Testis (tissue), 3 donors: ENCODE results near the gene FRMD8. TPM values are rescaled to one million over a fixed set of nuclear protein-coding genes. Genes with fewer than 3 reads are reported as not detected.
A peak's percentile ranks its signal among the peaks of the same experiment; 100 is the strongest.

Experiments used
- DNase-seq: peaks from one replicate; pipeline ENCODE4 v3.0.0-alpha.2; 2019
- H3K27ac ChIP-seq, 2 donors: fragments of 200-600 bp; sonication (generic); one replicate each; pipeline ENCODE4 v1.5.1; 2019
- H3K27me3 ChIP-seq: fragments of 200-600 bp; sonication (generic); one replicate; pipeline ENCODE4 v1.5.1; 2019
- H3K36me3 ChIP-seq: fragments of 200-600 bp; sonication (generic); one replicate; pipeline ENCODE4 v1.5.1; 2017; ENCODE audit warnings: low read depth; ENCODE audit errors: missing control alignments
- H3K4me1 ChIP-seq: fragments of 200-600 bp; sonication (generic); one replicate; pipeline ENCODE4 v1.5.1; 2019
- H3K4me3 ChIP-seq, 2 donors: fragments of 200-600 bp; sonication (generic); one replicate each; pipeline ENCODE4 v1.5.1; 2017 to 2019
- H3K9me3 ChIP-seq: fragments of 200-600 bp; sonication (generic); one replicate; pipeline ENCODE4 v1.5.1; 2017
- POLR2A ChIP-seq: fragments of 450-650 bp; IDR thresholded peaks from one replicate; pipeline ENCODE4 v1.6.1; 2017; ENCODE audit warnings: antibody characterized with exemption, mild to moderate bottlenecking, moderate library complexity
- WGBS, 2 donors: methylation state at CpG; one replicate each; pipeline ENCODE4 v1.1.5; 2018; 5-methylcytosine and 5-hydroxymethylcytosine counted together
- intact Hi-C: fragments of 100-400 bp; cut with DNase I; formaldehyde crosslinking; loops from one replicate; pipeline ENCODE4 v1.15.1; 2023; ENCODE audit warnings: low total_unique reads
- polyA plus RNA-seq: library from polyadenylated mRNA; stranded (reverse); fragments of 350-450 nt; fragmentation: Illumina TruSeq; extraction: RNeasy Lipid Tissue Mini Kit (QIAGEN cat#74804); gene quantifications from one replicate; pipeline ENCODE4 v1.2.3, GENCODE V29; 2014; ENCODE audit warnings: low read depth, low replicate concordance; ENCODE audit not compliant: insufficient read depth
- total RNA-seq, 2 donors: library from RNA; depleted of rRNA; stranded (reverse); fragments of >200 nt; gene quantifications; one replicate each; pipeline ENCODE4 v1.2.3, GENCODE V29; 2016
- TF ChIP-seq, protein P1 (sequence below), 3 experiments: fragments of 450-650 bp in 2 of 3; fragments of 200-600 bp in 1 of 3; sonication (generic) in 1 of 3; IDR thresholded peaks; one replicate each; pipeline ENCODE4 v1.5.1; 2016 to 2019; ENCODE audit warnings: antibody characterized with exemption in 3 of 3, mild to moderate bottlenecking in 2 of 3, moderate library complexity in 1 of 3

FRMD8 gene
- total and polyA plus RNA-seq, 3 donors from 2014 or later = 31.4 to 118 (median 92.5) TPM

DNA sequence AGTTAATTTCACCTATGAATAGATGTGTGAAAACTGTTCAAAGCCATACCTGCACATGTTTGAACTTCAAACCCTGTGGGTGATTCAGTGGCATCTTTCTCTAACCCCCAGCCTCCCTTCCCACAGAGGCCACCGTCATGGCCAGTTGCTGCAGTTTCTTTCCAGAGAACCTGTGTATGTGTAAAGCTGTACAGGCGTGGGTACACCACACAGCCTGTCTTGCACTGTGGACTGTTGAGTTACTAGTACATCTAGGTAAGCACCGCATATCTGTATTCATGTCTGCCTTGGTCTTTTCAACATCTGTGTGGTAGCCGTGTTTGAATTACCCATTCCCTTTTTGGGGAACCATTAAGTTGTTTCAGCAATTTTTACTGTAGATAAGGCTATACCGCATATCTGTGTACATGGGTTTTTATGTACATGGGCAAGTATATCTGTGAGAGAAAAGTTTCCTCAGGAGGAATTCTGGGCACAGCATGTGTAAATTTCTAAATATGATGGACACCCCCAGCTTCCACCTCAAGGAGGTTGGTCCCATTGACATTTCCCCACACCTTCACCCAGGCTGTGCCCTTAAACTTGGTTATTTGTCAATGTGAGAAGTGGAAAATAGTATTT lies 50.1 kb downstream of the FRMD8 start:
- TF ChIP-seq, protein P1, sequence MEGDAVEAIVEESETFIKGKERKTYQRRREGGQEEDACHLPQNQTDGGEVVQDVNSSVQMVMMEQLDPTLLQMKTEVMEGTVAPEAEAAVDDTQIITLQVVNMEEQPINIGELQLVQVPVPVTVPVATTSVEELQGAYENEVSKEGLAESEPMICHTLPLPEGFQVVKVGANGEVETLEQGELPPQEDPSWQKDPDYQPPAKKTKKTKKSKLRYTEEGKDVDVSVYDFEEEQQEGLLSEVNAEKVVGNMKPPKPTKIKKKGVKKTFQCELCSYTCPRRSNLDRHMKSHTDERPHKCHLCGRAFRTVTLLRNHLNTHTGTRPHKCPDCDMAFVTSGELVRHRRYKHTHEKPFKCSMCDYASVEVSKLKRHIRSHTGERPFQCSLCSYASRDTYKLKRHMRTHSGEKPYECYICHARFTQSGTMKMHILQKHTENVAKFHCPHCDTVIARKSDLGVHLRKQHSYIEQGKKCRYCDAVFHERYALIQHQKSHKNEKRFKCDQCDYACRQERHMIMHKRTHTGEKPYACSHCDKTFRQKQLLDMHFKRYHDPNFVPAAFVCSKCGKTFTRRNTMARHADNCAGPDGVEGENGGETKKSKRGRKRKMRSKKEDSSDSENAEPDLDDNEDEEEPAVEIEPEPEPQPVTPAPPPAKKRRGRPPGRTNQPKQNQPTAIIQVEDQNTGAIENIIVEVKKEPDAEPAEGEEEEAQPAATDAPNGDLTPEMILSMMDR (IDR thresholded peaks at IDR 0.05) = no peak
- TF ChIP-seq POLR2A = no peak
- H3K27me3 ChIP-seq = no peaks in the 10 kb centered on the region
- DNase-seq = peak; percentile 15
- no peak overlapping the region for H3K4me3 ChIP-seq
- intact Hi-C loops = no loop called here
- no peak overlapping the region for H3K27ac ChIP-seq
- WGBS, 2 donors = 74 to 85% methylated on average over 5 of the region's 5 CpGs
- no peaks in the 10 kb centered on the region for H3K36me3 ChIP-seq
- H3K9me3 ChIP-seq = no peaks in the 10 kb centered on the region
- H3K4me1 ChIP-seq = peaks cover 18% of the 10 kb centered on the region

DNA sequence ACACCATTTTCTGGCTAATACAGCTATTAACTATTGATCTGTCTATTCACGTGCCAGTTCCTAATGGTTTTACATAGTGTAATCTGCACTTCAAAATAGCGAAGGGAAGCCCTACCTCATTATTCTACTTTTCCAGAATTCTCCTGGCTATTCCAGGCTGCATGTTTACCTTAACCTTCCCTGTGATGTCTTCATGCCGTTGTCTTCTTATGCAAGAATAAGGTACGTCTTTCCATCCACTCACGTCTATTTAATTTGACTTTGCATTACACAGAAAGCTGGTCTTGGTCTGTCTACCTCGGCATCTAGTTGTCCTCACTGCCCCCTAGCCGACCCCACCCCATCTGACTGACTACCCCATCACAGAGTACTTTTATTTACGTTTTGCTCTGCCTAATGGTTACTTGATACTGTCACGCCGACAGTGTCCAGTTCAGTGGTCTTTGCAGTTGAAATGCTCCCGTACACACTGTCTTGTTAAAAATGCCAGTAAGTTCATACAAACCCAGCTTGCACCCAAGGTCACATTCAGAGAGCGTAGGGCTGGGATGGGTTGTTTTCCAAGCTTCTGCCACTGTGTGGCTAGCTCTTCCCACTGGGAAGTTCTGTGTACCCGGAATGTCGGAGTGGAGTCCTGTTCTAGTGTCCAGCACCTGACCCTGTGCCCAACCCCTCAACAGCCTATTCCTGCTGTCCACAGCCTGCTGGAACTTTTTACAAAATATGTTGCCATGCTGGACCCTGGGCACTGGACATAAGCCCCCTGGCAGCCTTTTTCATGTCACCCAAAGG lies 51.2 kb downstream of the FRMD8 start:
- TF ChIP-seq, protein P1 (IDR thresholded peaks at IDR 0.05) = no peak
- TF ChIP-seq POLR2A = no peak
- peaks cover 15% of the 10 kb centered on the region for H3K4me1 ChIP-seq
- DNase-seq = no peak
- H3K27ac ChIP-seq = peak overlapping the region in 1 of 2 donors; percentile 25
- H3K36me3 ChIP-seq = no peaks in the 10 kb centered on the region
- no peaks in the 10 kb centered on the region for H3K9me3 ChIP-seq
- H3K4me3 ChIP-seq = no peak overlapping the region
- intact Hi-C loops = no loop called here
- H3K27me3 ChIP-seq = no peaks in the 10 kb centered on the region
- 72 to 78% methylated on average over 14 of the region's 14 CpGs for WGBS, 2 donors

DNA sequence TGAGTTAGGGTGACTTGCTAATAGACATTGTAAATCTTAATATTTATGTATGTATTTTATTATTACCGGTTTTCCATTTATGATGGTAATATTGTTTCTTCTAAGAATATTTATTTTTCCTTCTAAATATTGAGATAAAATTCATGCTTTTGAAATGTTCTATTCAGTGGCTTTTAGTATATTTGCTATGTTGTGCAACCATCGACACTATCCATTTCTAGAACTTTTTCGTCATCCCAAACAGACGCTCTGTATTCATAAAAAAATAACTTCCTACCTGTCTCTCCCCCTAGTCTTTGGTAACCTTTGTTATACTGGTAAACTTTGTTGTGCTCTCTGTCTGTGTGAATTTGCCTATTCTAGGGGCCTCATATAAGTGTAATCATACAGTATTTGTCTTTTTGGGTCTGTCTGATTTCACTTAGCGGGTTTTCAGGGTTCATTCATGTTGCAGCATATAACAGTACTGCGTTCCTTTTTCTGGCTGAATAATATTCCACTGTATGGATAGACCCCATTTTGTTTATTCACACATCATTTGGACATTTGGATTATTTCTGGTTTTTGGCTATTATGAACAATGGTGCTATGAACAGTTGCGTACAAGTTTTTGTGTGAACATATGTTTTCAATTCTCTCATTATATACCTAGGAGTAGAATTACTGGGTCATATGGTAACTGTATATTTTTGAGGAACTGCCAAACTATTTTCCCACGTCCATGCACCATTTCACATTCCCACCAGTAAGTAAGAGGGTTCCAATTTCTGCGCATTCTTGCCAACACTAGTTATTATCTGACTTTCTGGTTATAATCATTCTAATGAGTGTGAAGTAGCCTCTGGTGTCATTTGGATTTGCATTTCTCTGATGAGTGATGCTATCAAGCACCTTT lies 52.1 kb downstream of the FRMD8 start:
- intact Hi-C loops = no loop called here
- Histone ChIP-seq H3K27ac (peak overlapping the region in 1 of 2 donors; percentile 54), H3K4me3 (no peak overlapping the region), H3K27me3 (no peaks in the 10 kb centered on the region), H3K4me1 (peaks cover 16% of the 10 kb centered on the region), H3K36me3 (no peaks in the 10 kb centered on the region), H3K9me3 (no peaks in the 10 kb centered on the region)
- TF ChIP-seq, protein P1 (IDR thresholded peaks at IDR 0.05) = no peak
- no peak for TF ChIP-seq POLR2A
- WGBS, 2 donors = 87 to 88% methylated on average over 9 of the region's 9 CpGs
- DNase-seq = no peak

DNA sequence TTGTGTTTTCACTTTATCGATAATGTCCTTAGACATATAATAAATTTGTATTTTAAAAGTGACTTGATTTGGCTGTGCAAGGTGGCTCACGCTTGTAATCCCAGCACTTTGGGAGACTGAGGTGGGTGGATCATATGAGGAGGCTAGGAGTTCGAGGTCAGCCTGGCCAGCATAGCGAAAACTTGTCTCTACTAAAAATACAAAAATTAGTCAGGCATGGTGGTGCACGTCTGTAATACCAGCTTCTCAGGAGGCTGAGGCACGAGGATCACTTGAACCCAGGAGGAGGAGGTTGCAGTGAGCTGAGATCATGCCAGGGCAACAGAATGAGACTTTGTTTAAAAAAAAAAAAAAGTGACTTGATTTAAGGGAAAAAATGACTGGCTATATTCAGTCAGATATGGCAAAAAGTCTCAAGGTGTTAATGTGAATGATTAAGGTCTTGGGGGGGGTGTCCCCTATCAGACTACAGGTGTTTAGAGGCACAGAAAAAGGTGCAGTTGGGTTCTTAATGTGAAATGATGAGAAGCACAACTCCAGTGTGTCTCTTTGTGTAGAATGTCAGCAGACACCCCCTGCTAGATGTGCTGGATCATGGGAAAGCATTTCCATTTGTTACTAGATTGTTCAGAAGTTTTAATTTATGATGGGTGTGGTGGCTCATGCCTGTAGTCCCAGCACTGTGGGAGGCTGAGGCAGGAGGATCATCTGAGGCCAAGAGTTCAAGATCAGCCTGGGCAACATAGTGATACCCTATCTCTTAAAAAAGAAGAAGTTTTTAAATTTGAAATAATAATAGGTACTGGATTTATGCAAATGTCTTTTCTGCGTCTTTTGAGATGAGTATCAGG lies 53.1 kb downstream of the FRMD8 start:
- Histone ChIP-seq H3K9me3 (no peaks in the 10 kb centered on the region), H3K4me3 (no peak overlapping the region), H3K36me3 (no peaks in the 10 kb centered on the region), H3K4me1 (peaks cover 16% of the 10 kb centered on the region), H3K27ac (peak overlapping the region in 1 of 2 donors; percentile 55), H3K27me3 (no peaks in the 10 kb centered on the region)
- DNase-seq = no peak
- TF ChIP-seq, protein P1 (IDR thresholded peaks at IDR 0.05) = no peak
- TF ChIP-seq POLR2A = no peak
- WGBS, 2 donors = 74 to 77% methylated on average over 7 of the region's 7 CpGs
- intact Hi-C loops = no loop called here
